IPS-18a (cell line): ENCODE data around the gene CFAP97D2.

Experiments
- H3K27ac ChIP-seq: one replicate; pipeline ENCODE4 v1.5.1; 2013; ENCODE audit warnings: low read length
- H3K27me3 ChIP-seq: one replicate; pipeline ENCODE4 v1.6.1; 2013; ENCODE audit warnings: mild to moderate bottlenecking, low read length; ENCODE audit not compliant: control insufficient read depth, insufficient read depth
- H3K36me3 ChIP-seq: one replicate; pipeline ENCODE4 v1.6.1; 2013; ENCODE audit warnings: low read depth, low read length; ENCODE audit not compliant: control insufficient read depth
- H3K4me1 ChIP-seq: one replicate; pipeline ENCODE4 v1.6.1; 2013; ENCODE audit warnings: low read depth, low read length; ENCODE audit not compliant: control insufficient read depth
- H3K4me3 ChIP-seq: one replicate; pipeline ENCODE4 v1.5.1; 2013; ENCODE audit warnings: low read length
- H3K9ac ChIP-seq: one replicate; pipeline ENCODE4 v1.6.1; 2013; ENCODE audit warnings: mild to moderate bottlenecking, low read length, moderate library complexity
- H3K9me3 ChIP-seq: one replicate; pipeline ENCODE4 v1.6.1; 2013; ENCODE audit warnings: low read depth, low read length; ENCODE audit not compliant: control insufficient read depth

Gene CFAP97D2

GRCh38 chr13:114268344-114269280, 89.6 kb downstream of the CFAP97D2 start:
- Histone ChIP-seq H3K9me3 (no peaks in the 10 kb centered on the region), H3K27ac (no peak overlapping the region), H3K4me1 (no peaks in the 10 kb centered on the region), H3K27me3 (no peaks in the 10 kb centered on the region), H3K4me3 (no peak overlapping the region), H3K9ac (no peak overlapping the region), H3K36me3 (peaks cover 70% of the 10 kb centered on the region)

- Histone ChIP-seq H3K27me3 (no peaks in the 10 kb centered on the region), H3K9me3 (no peaks in the 10 kb centered on the region), H3K4me3 (no peak overlapping the region), H3K9ac (no peak overlapping the region), H3K36me3 (peaks cover 69% of the 10 kb centered on the region), H3K27ac (no peak overlapping the region), H3K4me1 (no peaks in the 10 kb centered on the region)
Measured at GRCh38 chr13:114269281-114269770, 90.3 kb downstream of the CFAP97D2 start.
